Measurements from ENCODE around the gene PDE6A. TPM values are rescaled to one million over a fixed set of nuclear protein-coding genes. Genes with fewer than 3 reads are reported as not detected.

The PDE6A gene
- total RNA-seq, 1 experiment from 2014 or later, result not detected

GRCh38 chr5:149847611-149848010, 97.0 kb downstream of the PDE6A start:
- no CpG with 5 or more reads among the region's 15 CpGs for WGBS (ENCODE audit: extremely low coverage, insufficient read length, low lambda C conversion rate)
- H3K4me3 Mint-ChIP-seq, result no peak overlapping the region

More at GRCh38 chr5:149847611-149848010, 97.0 kb downstream of the PDE6A start:
- Histone ChIP-seq H3K4me1 (ENCODE audit: insufficient read depth, low read length) (no peaks in the 10 kb centered on the region), H3K27me3 (ENCODE audit: insufficient read depth, low read length) (no peaks in the 10 kb centered on the region), H2AFZ (ENCODE audit: low read length) (no peak overlapping the region), H3K9ac (ENCODE audit: extremely low read depth, insufficient read length, low read length) (no peak overlapping the region), H4K20me1 (ENCODE audit: control insufficient read depth, insufficient read depth, insufficient read length) (no peaks in the 10 kb centered on the region), H2BK12ac (ENCODE audit: insufficient read length, low read depth, low read length) (no peak overlapping the region), H3K27ac (ENCODE audit: insufficient read length, low read depth, low read length) (no peak overlapping the region), H3K9me3 (ENCODE audit: control insufficient read depth, low read depth, low read length) (no peaks in the 10 kb centered on the region), H2BK20ac (ENCODE audit: low read depth, low read length, poor library complexity, severe bottlenecking) (no peak overlapping the region), H3K14ac (ENCODE audit: insufficient read depth, low read length) (no peak overlapping the region), H3K23me2 (ENCODE audit: insufficient read length, low read depth, low read length, poor library complexity, severe bottlenecking) (no peaks in the 10 kb centered on the region), H2AK5ac (ENCODE audit: insufficient read length, low read length) (no peak overlapping the region), H3K18ac (ENCODE audit: insufficient read length, low read depth, low read length) (no peak overlapping the region), H4K5ac (ENCODE audit: insufficient read length, low read depth, low read length) (no peak overlapping the region), H3K56ac (ENCODE audit: insufficient read length, low read depth, low read length) (no peak overlapping the region), H3K4ac (ENCODE audit: low read depth, low read length) (no peak overlapping the region), H3K4me2 (ENCODE audit: insufficient read depth, insufficient read length, low read length) (no peak overlapping the region), H3K79me1 (ENCODE audit: insufficient read depth, low read depth, low read length, poor library complexity, severe bottlenecking) (no peaks in the 10 kb centered on the region), H3K23ac (ENCODE audit: insufficient read length, low read depth, low read length) (no peak overlapping the region), H4K8ac (replicated peaks; ENCODE audit: insufficient read length, low read depth, low read length) (no peak overlapping the region), H2BK5ac (ENCODE audit: insufficient read length, low read length) (no peak overlapping the region), H2BK15ac (ENCODE audit: low read depth, low read length) (no peak overlapping the region), H4K91ac (ENCODE audit: insufficient read length, low read depth, low read length) (no peak overlapping the region), H2BK120ac (ENCODE audit: low read depth, low read length, poor library complexity, severe bottlenecking) (no peak overlapping the region), H3K79me2 (ENCODE audit: insufficient read depth, low read length) (no peaks in the 10 kb centered on the region), H3T11ph (ENCODE audit: low read length) (no peak overlapping the region)
- Mint-ChIP-seq H3K27me3 (ENCODE audit: low read depth) (no peaks in the 10 kb centered on the region; the same call in 1 of the 2 replicates), H3K36me3 (ENCODE audit: insufficient read depth in 1 of 3, low read depth in 3 of 3) (peaks cover 17 to 50% (median 20%) of the 10 kb centered on the region in 3 experiments; a peak in 6 of 7 replicates), H3K4me1 (peaks cover under 1 to 5% of the 10 kb centered on the region in 2 experiments), H3K9me3 (no peaks in the 10 kb centered on the region), H3K27ac (no peak overlapping the region; a peak in 1 of 7 replicates)
- TF ChIP-seq, protein P1, sequence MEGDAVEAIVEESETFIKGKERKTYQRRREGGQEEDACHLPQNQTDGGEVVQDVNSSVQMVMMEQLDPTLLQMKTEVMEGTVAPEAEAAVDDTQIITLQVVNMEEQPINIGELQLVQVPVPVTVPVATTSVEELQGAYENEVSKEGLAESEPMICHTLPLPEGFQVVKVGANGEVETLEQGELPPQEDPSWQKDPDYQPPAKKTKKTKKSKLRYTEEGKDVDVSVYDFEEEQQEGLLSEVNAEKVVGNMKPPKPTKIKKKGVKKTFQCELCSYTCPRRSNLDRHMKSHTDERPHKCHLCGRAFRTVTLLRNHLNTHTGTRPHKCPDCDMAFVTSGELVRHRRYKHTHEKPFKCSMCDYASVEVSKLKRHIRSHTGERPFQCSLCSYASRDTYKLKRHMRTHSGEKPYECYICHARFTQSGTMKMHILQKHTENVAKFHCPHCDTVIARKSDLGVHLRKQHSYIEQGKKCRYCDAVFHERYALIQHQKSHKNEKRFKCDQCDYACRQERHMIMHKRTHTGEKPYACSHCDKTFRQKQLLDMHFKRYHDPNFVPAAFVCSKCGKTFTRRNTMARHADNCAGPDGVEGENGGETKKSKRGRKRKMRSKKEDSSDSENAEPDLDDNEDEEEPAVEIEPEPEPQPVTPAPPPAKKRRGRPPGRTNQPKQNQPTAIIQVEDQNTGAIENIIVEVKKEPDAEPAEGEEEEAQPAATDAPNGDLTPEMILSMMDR (conservative IDR thresholded peaks at IDR 0.05), result no peak
- DNase-seq, result no peak
